Progenitor cell of endocrine pancreas (in vitro differentiated cells): Measurements from ENCODE around the gene APCDD1. TPM values are rescaled to one million over a fixed set of nuclear protein-coding genes. Genes with fewer than 3 reads are reported as not detected.
"Not testable (repeated sequence)": the region's sequence is repeated elsewhere in the genome, so short reads cannot be mapped to it uniquely, and the experiment has no call there.

Experiments used
- DNase-seq: peaks from one replicate; pipeline ENCODE4 v3.0.0; 2021; ENCODE audit warnings: low spot score; ENCODE audit not compliant: unreplicated experiment
- H3K27ac Mint-ChIP-seq: 2 replicates; pipeline ENCODE4 v1.8.0; 2021; ENCODE audit warnings: mild to moderate bottlenecking, moderate library complexity, mixed read lengths
- H3K27me3 Mint-ChIP-seq: 2 replicates; pipeline ENCODE4 v1.8.0; 2021; ENCODE audit warnings: mixed read lengths
- H3K36me3 Mint-ChIP-seq: 2 replicates; pipeline ENCODE4 v1.8.0; 2022; ENCODE audit warnings: mixed read lengths; ENCODE audit not compliant: insufficient read depth
- H3K4me1 Mint-ChIP-seq: 2 replicates; pipeline ENCODE4 v1.8.0; 2021; ENCODE audit warnings: low read depth, mixed read lengths
- H3K4me3 Mint-ChIP-seq: 2 replicates; pipeline ENCODE4 v1.8.0; 2021; ENCODE audit warnings: low read depth, mild to moderate bottlenecking, moderate library complexity, mixed read lengths
- H3K9me3 Mint-ChIP-seq: 2 replicates; pipeline ENCODE4 v1.8.0; 2021; ENCODE audit warnings: low read depth, mixed read lengths
- total RNA-seq: library from RNA; stranded (reverse); gene quantifications from 2 replicates; pipeline ENCODE4 v1.2.1, GENCODE V29; 2021
- TF ChIP-seq, protein P1 (sequence below): fragments of 200-600 bp; sonication (generic); IDR thresholded peaks from one replicate; pipeline ENCODE4 v1.5.0; 2021; ENCODE audit warnings: antibody characterized with exemption, mild to moderate bottlenecking; ENCODE audit not compliant: unreplicated experiment

The APCDD1 gene
- total RNA-seq, 1 donor from 2014 or later: 9.7 TPM

DNA sequence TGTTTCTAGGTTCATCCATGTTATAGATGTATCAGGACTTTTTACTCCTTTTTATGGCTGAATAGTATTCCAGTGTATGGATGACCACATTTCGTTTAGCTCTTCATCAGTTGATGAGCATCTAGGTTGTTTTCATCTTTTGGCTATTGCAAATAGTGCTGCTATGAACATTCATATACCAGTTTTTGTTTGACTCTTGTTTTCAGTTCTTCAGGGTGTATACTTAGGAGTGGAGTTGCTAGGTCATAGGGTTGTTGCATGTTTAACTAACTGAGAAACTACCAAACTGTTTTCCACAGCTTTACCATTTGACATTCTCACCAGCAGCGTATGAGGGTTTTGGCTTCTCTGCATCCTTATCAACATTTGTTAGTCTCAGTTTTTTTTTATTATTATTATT, 45.6 kb downstream of the APCDD1 start:
- Mint-ChIP-seq H3K36me3 (no peaks in the 10 kb centered on the region), H3K4me3 (no peak overlapping the region), H3K9me3 (peaks cover 4% of the 10 kb centered on the region), H3K27me3 (no peaks in the 10 kb centered on the region), H3K27ac (no peak overlapping the region), H3K4me1 (no peaks in the 10 kb centered on the region)
- TF ChIP-seq, protein P1, sequence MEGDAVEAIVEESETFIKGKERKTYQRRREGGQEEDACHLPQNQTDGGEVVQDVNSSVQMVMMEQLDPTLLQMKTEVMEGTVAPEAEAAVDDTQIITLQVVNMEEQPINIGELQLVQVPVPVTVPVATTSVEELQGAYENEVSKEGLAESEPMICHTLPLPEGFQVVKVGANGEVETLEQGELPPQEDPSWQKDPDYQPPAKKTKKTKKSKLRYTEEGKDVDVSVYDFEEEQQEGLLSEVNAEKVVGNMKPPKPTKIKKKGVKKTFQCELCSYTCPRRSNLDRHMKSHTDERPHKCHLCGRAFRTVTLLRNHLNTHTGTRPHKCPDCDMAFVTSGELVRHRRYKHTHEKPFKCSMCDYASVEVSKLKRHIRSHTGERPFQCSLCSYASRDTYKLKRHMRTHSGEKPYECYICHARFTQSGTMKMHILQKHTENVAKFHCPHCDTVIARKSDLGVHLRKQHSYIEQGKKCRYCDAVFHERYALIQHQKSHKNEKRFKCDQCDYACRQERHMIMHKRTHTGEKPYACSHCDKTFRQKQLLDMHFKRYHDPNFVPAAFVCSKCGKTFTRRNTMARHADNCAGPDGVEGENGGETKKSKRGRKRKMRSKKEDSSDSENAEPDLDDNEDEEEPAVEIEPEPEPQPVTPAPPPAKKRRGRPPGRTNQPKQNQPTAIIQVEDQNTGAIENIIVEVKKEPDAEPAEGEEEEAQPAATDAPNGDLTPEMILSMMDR: no peak
- DNase-seq: no peak

GRCh38 chr18:10504723-10505122, 50.3 kb downstream of the APCDD1 start:
- Mint-ChIP-seq H3K9me3 (peaks cover 18% of the 10 kb centered on the region), H3K36me3 (peaks cover 4% of the 10 kb centered on the region), H3K27me3 (no peaks in the 10 kb centered on the region), H3K4me1 (no peaks in the 10 kb centered on the region), H3K4me3 (no peak overlapping the region), H3K27ac (no peak overlapping the region)
- TF ChIP-seq, protein P1: no peak
- DNase-seq: no peak

DNA sequence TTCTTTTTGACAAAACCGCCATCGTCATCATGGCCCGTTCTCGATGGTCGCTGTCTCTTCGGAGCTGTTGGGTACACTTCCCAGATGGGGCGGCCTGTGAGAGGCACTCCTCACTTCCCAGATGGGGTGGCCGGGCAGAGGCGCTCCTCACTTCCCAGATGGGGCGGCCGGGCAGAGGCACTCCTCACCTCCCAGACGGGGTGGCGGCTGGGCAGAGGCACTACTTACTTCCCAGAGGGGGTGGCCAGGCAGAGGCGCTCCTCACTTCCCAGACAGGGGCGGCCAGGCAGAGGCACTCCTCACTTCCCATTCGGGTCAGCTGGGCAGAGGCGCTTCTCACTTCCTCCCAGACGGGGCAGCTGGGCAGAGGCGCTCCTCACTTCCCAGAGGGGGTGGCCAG, 51.5 kb downstream of the APCDD1 start:
- H3K27me3 Mint-ChIP-seq, H3K4me3 Mint-ChIP-seq, DNase-seq, H3K4me1 Mint-ChIP-seq, H3K27ac Mint-ChIP-seq, H3K36me3 Mint-ChIP-seq: not testable (repeated sequence)
- peaks cover 18% of the 10 kb centered on the region for H3K9me3 Mint-ChIP-seq

DNA sequence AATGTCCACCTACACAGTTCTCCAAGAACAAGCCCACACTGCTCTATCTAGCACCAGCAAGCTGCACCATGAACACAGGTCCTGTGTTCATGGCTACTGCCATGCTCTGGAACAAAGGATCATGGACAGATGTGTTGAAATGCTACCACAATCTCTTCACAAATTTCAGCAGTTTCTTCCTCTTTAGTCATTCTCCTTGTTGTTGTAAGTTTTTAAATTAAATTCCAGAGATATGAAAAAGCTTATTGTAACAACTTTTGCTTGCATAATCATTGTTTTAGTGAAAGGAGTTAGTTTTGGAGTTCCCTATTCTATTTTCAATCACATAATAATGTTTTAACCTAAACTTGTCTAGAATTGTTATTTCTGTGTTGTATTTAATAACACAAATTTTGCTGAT, 54.2 kb downstream of the APCDD1 start:
- H3K27ac Mint-ChIP-seq: no peak overlapping the region
- no peak for DNase-seq
- TF ChIP-seq, protein P1: no peak
- H3K4me3 Mint-ChIP-seq: no peak overlapping the region
- H3K27me3 Mint-ChIP-seq: peaks cover 3% of the 10 kb centered on the region
- H3K9me3 Mint-ChIP-seq: peaks cover 18% of the 10 kb centered on the region
- no peaks in the 10 kb centered on the region for H3K4me1 Mint-ChIP-seq
- peaks cover 4% of the 10 kb centered on the region for H3K36me3 Mint-ChIP-seq

GRCh38 chr18:10511236-10511635, 56.8 kb downstream of the APCDD1 start:
- Mint-ChIP-seq H3K4me3 (no peak overlapping the region), H3K27ac (no peak overlapping the region), H3K9me3 (peaks cover 13% of the 10 kb centered on the region), H3K4me1 (no peaks in the 10 kb centered on the region), H3K27me3 (peaks cover 15% of the 10 kb centered on the region), H3K36me3 (peaks cover 4% of the 10 kb centered on the region)
- TF ChIP-seq, protein P1: no peak
- no peak for DNase-seq

- Mint-ChIP-seq H3K36me3 (no peaks in the 10 kb centered on the region), H3K27ac (no peak overlapping the region), H3K27me3 (peaks cover 21% of the 10 kb centered on the region), H3K4me1 (peaks cover 5% of the 10 kb centered on the region), H3K9me3 (peaks cover 3% of the 10 kb centered on the region), H3K4me3 (no peak overlapping the region)
- TF ChIP-seq, protein P1: no peak
- DNase-seq: no peak
These were observed 59.6 kb downstream of the APCDD1 start for GRCh38 chr18:10514082-10514481.
